NCI-H2171 (cell line): ENCODE data around the gene BNC2.

Experiments used
- DNase-seq: peaks from one replicate; lab custom pipeline; 2025; lab: John Stamatoyannopoulos, UW

BNC2 gene

DNA sequence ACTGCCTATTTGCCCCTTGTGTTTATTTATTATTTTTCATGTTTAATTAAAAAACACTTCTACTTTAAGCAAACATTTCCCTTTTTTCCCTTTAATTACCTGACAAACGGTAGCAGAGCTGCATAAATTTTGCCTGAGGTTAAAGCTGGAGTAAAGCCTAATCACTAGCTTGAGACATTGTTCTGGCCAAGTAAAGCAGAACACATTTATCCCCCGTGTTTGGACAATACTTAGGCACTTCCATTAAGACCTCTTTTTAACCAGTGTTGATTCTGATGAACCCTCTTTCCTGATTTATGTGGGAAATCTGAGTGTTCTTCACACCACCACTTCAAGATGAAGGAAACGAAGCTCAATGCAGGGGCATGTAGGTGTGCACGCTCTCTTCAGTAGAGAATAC, 54.5 kb downstream of the BNC2 start:
- DNase-seq: no peak

- DNase-seq: no peak
Observed at GRCh38 chr9:16815079-16815478, 55.4 kb downstream of the BNC2 start.

- no peak for DNase-seq
Observed at GRCh38 chr9:16813838-16814237, 56.6 kb downstream of the BNC2 start.

DNA sequence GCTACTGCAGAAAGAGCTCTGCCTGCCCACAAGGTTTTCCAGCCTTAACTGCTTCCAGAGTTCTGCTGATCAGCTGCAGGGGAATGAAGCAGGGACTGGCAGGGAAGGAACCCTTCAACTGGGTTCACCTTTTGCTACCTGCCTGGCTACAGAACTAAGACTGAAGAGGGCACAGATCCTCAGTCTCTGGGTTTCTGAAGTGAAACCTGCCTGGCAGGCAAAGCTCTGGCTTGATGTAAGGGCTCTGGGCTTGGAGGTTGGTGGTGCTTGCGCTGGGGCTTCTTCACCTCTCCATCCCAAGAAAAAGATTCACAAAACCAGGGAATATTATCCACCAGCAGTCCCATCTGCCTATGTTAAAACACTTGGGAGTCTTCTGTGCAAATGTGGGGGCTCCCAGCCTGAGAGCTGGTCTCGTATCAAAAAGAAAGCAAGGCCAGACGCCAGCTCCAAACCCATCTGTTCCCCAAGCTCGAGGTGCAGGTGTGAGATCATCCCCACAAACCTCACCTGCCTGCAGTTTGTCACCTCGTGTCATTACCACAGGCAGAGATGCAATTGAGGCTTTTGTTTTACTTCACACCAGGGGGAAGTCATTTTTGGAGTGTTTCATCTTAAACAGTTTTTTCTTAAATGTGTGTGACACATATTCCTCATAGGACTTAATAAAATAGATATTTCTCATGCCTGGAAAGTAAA, 58.3 kb downstream of the BNC2 start:
- DNase-seq: peak; percentile 47

DNA sequence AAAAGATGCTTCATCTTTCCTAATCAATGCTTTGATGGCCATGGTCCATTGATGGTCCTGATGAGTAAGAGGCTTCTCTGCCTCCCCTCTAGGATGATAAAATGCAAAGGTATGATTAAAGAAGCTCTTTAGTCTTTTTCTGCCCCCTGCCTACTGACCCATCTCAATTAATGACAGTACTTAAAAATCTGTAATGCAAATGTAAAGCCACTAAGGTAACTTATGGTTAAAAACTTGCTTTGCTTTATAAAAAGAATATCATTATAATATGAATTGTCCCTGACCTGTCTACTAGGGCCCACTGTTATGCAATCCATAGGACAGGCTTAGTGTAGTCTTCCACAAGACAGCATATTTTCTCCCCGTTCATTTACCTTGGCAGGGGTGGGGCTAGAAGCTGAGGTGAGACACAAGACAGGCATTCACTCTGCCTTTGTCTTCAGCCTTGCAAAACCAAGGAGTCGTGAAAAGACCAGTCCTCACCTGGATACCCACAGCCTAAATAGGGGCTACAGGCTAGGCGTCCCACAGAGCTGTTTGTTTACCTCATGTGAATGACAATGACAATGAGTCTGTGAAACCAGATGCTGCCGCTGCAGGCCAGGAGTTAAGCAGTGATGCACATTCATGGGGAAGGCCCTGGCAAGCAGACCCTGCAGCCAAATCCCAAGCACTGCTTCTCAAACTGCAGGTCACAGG, 60.4 kb downstream of the BNC2 start:
- no peak for DNase-seq

GRCh38 chr9:16806674-16807073, 63.8 kb downstream of the BNC2 start:
- DNase-seq: no peak

GRCh38 chr9:16803648-16804047, 66.8 kb downstream of the BNC2 start:
- DNase-seq: no peak

GRCh38 chr9:16801871-16802466, 68.5 kb downstream of the BNC2 start:
- DNase-seq: no peak

DNA sequence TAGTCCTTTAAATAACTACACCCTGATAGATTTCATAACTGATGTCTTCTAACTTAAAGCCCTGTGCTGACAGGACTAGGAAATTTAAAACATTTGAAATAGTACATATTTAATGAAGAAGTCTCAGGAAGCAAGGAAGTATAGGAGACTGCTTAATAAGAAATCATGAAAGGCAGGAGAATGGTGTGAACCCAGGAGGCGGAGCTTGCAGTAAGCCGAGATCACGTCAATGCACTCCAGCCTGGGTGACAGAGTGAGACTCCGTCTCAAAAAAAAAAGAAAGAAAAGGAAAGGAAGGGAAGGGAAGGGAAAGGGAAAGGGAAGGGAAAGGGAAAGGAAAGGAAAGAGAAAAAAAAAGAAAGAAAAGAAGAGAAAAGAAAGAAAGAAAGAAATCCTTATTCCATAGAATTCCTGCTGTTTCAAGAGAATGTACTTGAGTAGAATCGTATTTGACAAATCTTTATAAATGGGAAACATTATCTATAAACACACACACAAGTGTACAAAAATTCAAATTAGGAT, 74.1 kb downstream of the BNC2 start:
- DNase-seq: no peak

- DNase-seq: no peak
Observed at GRCh38 chr9:16794871-16795639, 75.4 kb downstream of the BNC2 start.

GRCh38 chr9:16794103-16794502, 76.4 kb downstream of the BNC2 start:
- no peak for DNase-seq

DNA sequence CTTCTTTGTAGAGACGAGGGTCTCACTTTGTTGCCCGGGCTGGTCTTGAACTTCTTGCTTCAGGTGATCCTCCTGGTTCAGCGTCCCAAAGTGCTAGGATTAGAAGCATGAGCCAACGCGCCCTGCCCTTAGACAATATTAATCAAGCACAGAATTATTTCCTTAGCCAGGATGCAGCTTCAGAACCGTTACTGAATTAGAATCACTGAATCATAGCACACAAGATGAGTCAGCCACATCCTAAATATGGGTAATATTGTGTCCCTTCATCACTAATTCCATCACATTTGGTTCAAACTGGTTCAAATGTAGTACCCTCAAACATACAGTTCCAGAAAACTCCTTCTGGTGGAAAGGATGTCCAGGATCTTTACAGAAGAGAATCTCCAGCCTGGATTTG, 82.7 kb downstream of the BNC2 start:
- no peak for DNase-seq

GRCh38 chr9:16784002-16784401, 86.5 kb downstream of the BNC2 start:
- DNase-seq: no peak

- DNase-seq: no peak
Observed at GRCh38 chr9:16782490-16782889, 88.0 kb downstream of the BNC2 start.

DNA sequence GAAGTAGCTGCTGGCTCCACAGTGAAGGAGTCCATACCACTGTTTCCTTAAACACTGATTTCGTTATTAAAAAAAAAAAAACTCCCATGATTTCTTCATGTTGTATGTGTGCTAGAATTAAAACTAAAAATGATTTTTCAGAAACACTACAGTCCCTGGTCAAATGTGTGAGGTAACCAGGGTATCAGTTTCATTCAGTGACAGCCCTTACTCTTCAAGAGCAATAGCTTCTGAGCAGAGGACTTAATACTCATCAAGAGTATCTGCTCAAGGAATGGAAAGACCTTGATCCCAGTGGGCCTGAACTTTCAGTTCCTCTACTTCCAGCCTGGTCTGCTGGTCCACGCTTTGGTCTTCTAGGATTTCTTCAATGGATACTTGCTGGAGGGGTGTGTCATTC, 95.1 kb downstream of the BNC2 start:
- no peak for DNase-seq

GRCh38 chr9:16773617-16774016, 96.9 kb downstream of the BNC2 start:
- no peak for DNase-seq

GRCh38 chr9:16773116-16773515, 97.4 kb downstream of the BNC2 start:
- no peak for DNase-seq

DNA sequence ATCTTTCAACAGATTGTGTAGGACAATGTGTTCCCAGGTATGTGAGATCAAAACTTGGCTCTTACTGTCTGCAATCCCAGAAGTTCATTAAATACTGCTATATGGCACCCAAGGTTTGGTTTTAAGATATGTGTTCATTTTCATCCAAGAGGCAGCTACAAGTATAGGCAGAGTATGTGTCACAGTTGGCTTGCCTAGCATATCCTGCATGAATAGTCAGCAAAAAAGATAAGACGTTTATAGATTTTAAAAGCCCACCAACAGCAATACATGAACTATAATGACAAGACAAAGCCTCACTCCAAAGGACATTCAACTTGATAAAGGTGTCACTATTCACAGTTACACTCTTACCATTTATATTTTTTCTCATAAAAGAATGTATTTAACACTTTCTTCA, 99.1 kb downstream of the BNC2 start:
- DNase-seq: no peak

DNA sequence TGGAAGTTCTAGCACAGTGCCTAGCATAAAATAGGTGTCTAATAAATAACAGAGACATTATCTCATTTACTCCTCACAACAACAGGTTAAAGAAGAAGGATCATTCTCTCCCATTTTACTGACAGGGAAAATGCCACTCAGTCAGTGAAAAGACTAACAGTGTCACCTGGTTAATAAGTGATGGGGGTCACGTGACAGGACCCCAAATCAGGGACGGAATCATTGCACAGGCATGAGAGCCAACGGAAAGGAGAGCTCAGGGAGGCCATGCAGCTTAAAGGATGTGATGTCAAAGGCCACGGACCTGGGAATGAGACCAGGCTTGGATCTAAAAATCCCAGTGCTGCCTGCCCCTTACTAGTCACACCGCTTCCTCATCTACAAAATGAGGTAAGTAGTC, 101.2 kb downstream of the BNC2 start:
- no peak for DNase-seq

DNA sequence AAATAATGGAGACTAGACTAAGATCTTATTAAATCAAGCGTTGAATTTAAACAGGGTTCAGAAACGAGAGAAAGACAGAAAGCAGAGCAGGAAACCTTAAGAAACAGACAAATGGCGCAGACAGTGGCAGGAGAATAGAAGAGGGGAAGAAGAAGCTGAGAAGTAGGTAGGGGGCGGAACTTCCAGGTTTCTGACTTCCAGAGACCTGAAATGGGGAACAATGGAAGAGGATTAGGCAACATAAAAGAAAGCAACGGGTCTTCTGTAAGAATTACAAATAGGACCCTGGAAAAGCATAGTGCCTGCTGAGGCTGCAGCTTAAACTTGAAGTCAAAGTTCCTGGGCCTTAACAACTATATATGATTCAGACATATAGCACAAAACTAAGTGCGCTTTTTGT, 101.7 kb downstream of the BNC2 start:
- DNase-seq: no peak

DNA sequence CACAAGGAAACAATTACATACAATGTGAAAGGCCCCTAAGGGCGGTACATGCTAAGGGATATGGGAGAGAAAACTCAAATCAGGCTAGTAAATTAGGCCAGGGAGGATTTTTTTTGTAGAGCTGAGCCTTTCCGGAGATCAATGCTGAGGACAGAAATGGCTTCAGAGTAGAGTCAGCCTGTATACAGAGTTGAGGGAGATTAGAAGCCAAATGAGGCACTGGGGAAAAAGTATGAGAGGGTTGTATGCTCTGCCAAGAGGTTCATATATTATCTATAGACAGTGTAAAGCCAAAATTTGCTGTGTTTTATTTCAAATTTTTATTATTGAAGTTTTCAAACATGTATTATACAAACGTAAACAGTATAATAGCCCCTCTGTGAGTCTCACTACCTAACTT, 103.1 kb downstream of the BNC2 start:
- no peak for DNase-seq

- no peak for DNase-seq
Observed at GRCh38 chr9:16763946-16764345, 106.5 kb downstream of the BNC2 start.
